ENCODE measurements around the gene SGPL1.

DNA sequence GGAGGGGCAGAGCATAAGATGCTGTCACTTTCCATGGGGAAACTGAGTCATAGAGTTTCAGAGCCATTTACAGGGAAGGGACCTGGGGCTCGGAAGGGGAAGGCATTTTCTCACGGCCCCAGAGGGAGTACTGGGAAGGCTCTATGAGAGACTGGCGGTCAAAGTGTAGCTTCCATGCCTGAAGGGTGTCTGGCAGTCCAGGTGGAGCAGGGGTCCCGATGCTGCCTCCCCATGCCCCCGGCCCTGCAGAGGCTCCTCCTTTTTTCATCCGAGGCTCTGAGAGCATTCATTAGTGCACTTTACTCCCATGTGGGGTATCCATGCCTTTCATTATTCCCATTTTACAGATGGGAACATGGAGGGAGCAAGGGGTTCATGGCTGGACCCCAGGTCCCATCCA is 100.5 kb downstream of the SGPL1 start:
- TF ChIP-seq POLR2A (IDR thresholded peaks at IDR 0.05; ENCODE audit: low read depth, low read length) = no peak
- TF ChIP-seq POLR2AphosphoS5 (IDR thresholded peaks at IDR 0.05; ENCODE audit: low read depth, low read length) = no peak
- no peak for TF ChIP-seq TAF1 (IDR thresholded peaks at IDR 0.05; ENCODE audit: low read depth, low read length)

Measured in GM12891 (cell line).